Sciatic nerve (tissue), 2 donors: ENCODE measurements around the gene REV3L. TPM values are rescaled to one million over a fixed set of nuclear protein-coding genes. Genes with fewer than 3 reads are reported as not detected.
"Not testable (repeated sequence)": the region's sequence is repeated elsewhere in the genome, so short reads cannot be mapped to it uniquely, and the experiment has no call there.

Source experiments
- ATAC-seq: fragments of 200-7000 bp; cut with Tn5 transposase; one replicate; pipeline ENCODE4 v1.9.1; 2020; ENCODE audit warnings: mild to moderate bottlenecking, moderate library complexity
- DNase-seq: peaks from one replicate; pipeline ENCODE4 v3.0.0-alpha.2; 2020; ENCODE audit warnings: low spot score
- intact Hi-C: fragments of 100-400 bp; cut with DNase I; formaldehyde crosslinking; loops from one replicate; pipeline ENCODE4 v1.14.2; 2022
- total RNA-seq: library from RNA; stranded (reverse); fragmentation: NEBNext Ultra II Directional; extraction: Animal tissue kit (Norgen Biotek cat#: 25700); gene quantifications from one replicate; pipeline ENCODE4 v1.2.1, GENCODE V29; 2021
- donor health status: DM: no; HTN: no; CAD: no.
- donor health status: DM: no; HTN: no; CAD: no.

Gene REV3L
- total RNA-seq, 1 donor from 2014 or later, result 47.5 TPM

GRCh38 chr6:111339294-111339693 is 143.7 kb downstream of the REV3L start:
- no peak for ATAC-seq
- DNase-seq, result no peak
- intact Hi-C loops, result no loop called here

GRCh38 chr6:111338843-111339242 is 144.2 kb downstream of the REV3L start:
- ATAC-seq, result no peak
- no peak for DNase-seq
- intact Hi-C loops, result no loop called here

DNA sequence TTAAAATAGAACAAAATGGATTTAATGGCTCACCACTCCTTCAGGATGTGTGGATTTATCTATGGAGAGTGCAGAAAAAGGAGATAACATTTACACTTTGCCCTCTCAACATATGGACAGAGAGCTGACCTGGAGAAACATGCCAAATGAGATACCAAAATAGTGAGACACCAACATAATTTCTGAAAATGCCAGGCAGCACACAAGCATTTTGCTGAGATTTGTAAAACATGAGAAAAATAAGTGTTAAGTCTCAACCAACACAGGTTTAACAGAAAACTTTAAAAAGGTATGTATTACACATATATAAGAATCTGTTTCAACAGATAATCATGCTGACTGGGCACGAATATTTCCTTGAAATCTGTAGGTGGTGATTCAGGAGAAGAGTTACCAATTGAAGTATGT is 145.2 kb downstream of the REV3L start:
- ATAC-seq (no peak), DNase-seq (no peak)
- intact Hi-C loops, result no loop called here

GRCh38 chr6:111329882-111330633 is 153.0 kb downstream of the REV3L start:
- DNase-seq (no peak), ATAC-seq (no peak)
- intact Hi-C loops, result no loop called here

GRCh38 chr6:111326563-111326962 is 156.5 kb downstream of the REV3L start:
- intact Hi-C loops, result no loop called here
- no peak for DNase-seq

GRCh38 chr6:111322145-111322544 is 160.9 kb downstream of the REV3L start:
- intact Hi-C loops, result no loop called here
- DNase-seq, result no peak
- ATAC-seq, result no peak

More at GRCh38 chr6:111326563-111326962, 156.5 kb downstream of the REV3L start:
- no peak for ATAC-seq

DNA sequence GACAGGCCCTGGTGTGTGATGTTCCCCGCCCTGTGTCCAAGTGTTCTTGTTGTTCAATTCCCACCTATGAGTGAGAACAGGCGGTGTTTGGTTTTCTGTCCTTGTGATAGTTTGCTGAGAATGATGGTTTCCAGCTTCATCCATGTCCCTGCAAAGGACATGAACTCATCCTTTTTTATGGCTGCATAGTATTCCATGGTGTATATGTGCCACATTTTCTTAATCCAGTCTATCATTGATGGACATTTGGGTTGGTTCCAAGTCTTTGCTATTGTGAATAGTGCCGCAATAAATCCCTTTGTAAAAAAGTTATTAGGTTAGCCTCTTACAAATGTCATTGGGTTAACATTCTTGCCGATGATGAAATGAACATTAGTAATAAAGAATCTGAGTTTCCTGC is 175.1 kb downstream of the REV3L start:
- ATAC-seq, DNase-seq, intact Hi-C loops: not testable (repeated sequence)

GRCh38 chr6:111307275-111307858 is 175.7 kb downstream of the REV3L start:
- no peak for DNase-seq
- intact Hi-C loops, result no loop called here
- no peak for ATAC-seq

GRCh38 chr6:111306104-111306888 is 176.7 kb downstream of the REV3L start:
- intact Hi-C loops, result no loop called here
- DNase-seq, result no peak
- no peak for ATAC-seq

GRCh38 chr6:111301946-111302345 is 181.1 kb downstream of the REV3L start:
- intact Hi-C loops, result no loop called here
- no peak for ATAC-seq
- DNase-seq, result no peak

DNA sequence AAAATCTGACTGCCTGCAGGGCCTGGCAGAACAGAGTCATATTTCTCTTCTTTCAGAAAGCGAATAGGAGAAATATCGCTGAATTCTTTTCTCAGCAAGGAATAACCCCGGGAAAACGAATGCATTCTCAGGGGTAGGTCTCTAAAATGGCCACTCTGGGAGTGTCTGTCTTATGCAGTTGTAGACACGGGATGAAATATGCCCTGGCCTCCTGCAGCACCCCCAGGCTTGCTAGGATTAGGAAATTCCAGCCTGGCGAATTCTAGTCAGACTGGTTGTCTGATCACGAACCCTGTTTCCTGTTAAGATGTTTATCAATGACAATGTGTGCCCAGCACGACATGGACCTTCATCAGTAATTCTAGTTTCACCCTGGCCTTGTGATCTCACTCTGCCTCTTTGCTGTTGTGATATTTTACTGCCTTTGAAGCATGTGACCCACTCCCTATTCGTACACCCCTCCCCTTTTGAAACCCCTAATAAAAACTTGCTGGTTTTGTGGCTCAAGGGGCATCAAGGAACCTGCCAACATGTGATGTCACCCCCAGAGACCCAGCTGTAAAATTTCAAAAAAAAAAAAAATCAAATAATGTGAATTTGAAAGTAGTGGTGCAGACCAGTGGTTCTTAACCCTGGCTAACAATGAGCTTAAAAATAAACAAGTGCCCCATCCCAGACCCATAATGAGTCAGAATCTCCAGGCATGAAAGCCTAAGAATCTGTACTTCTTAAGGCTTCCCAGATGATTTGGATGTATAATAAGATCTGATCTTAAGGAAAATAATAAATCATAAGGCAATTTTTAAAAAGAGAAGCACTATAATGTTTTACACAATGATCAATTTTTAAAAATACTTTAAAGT is 181.8 kb downstream of the REV3L start:
- intact Hi-C loops, ATAC-seq, DNase-seq: not testable (repeated sequence)

DNA sequence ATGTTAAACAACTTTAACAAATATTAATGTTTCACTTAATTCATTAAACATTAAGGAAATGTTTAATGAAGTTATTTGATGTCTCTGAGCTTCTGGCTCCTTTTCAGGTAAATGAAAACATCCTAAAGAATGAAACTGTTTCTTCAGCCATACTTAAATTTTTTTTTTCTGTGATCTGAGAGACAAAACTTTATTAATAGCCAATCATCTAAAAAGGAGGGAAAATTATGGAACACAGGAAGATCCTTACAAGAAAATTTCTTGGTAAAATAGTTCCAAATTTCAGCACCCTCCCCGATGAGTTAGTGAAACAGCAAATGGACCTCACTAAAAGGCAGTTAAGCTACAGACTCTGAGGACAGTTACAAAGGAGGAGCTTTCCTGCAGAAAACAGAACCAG is 185.2 kb downstream of the REV3L start:
- intact Hi-C loops, result no loop called here
- no peak for ATAC-seq

DNA sequence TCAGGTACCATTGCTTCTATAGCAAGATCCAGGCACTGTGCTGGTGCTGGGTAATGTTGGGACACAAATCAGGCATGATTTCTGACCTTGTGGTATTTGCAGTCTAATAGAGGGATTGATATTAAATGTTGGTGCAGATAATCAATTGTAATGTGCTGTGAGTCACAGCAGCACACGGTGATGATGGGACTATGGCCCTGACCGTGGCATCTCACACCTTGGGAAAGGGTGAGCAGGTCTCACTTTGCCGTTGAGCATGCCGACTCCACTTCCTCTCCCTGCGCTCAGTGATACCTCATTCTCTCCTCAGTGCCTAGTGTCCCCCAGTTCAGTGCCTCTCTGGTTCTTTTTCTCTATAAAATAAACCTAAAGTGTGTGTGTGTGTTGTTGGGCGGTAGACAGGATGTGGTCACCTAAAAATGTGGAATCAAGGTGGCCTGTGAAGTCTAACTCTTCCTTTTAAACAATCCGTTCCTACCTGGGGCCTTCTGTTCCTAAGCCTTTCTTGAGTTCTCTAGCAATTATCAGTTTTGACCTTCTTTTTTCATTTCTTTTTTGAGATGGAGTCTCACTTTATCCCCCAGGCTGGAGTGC is 188.5 kb downstream of the REV3L start:
- ATAC-seq, result no peak
- intact Hi-C loops, result no loop called here

More for the DNA sequence above, 185.2 kb downstream of the REV3L start:
- DNase-seq, result no peak

GRCh38 chr6:111291336-111292259 is 191.4 kb downstream of the REV3L start:
- intact Hi-C loops, result no loop called here
- no peak for DNase-seq
- no peak for ATAC-seq

More for the DNA sequence above, 188.5 kb downstream of the REV3L start:
- no peak for DNase-seq

DNA sequence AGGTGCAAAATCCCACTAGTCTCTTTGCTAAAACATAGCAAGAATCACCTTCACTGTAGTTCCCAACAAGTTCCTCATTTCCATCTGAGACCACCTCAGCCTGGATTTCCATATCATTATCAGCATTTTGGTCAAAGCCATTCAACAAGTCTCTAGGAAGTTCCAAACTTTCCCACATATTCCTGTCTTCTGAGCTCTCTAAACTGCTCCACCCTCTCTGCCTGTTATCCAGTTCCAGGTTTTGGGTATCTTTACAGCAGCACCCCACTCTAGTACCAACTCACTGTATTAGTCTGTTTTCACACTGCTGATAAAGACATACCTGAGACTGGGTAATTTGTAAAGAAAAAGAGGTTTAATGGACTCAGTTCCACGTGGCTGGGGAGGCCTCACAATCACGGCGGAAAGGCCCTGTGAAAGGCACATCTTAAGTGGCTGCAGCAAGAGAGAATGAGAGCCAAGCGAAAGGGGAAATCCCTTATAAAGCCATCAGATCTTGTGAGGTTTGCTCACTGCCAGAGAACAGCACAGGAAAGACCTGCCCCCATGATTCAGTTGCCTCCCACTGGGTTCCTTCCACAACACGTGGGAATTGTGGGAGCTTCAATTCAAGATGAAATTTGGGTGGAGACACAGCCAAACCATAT is 192.2 kb downstream of the REV3L start:
- intact Hi-C loops, DNase-seq, ATAC-seq: not testable (repeated sequence)

GRCh38 chr6:111284356-111284755 is 198.7 kb downstream of the REV3L start:
- ATAC-seq, DNase-seq, intact Hi-C loops: not testable (repeated sequence)

DNA sequence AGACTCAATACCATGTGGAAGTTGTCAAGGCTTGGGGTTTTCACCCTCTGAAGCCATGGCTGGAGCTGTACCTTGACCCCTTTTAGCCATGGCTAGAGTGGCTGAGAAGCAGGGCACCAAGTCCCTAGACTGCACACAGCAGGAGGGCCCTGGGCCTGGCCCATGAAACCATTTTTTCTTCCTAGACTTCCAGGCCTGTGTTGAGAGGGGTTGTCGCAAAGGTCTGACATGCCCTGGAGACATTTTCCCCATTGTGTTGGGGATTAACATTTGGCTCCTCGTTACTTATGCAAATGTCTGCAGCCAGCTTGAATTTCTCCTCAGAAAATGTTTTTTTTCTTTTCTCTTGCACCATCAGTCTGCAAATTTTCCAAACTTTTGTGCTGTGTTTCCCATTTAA is 199.3 kb downstream of the REV3L start:
- ATAC-seq, result no peak
- intact Hi-C loops, result no loop called here
- no peak for DNase-seq
